Epithelial cell of prostate (primary cell): Measurements from ENCODE around the gene DUSP6.

Experiments
- DNase-seq: peaks from one replicate; pipeline ENCODE4 v3.0.0-alpha.2; 2011; ENCODE audit warnings: low read depth, low spot score
- H3K27ac ChIP-seq: fragments of 450-650 bp; 2 replicates; pipeline ENCODE4 v1.5.1; 2017; ENCODE audit warnings: mild to moderate bottlenecking

The DUSP6 gene, protein sequence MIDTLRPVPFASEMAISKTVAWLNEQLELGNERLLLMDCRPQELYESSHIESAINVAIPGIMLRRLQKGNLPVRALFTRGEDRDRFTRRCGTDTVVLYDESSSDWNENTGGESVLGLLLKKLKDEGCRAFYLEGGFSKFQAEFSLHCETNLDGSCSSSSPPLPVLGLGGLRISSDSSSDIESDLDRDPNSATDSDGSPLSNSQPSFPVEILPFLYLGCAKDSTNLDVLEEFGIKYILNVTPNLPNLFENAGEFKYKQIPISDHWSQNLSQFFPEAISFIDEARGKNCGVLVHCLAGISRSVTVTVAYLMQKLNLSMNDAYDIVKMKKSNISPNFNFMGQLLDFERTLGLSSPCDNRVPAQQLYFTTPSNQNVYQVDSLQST

DNA sequence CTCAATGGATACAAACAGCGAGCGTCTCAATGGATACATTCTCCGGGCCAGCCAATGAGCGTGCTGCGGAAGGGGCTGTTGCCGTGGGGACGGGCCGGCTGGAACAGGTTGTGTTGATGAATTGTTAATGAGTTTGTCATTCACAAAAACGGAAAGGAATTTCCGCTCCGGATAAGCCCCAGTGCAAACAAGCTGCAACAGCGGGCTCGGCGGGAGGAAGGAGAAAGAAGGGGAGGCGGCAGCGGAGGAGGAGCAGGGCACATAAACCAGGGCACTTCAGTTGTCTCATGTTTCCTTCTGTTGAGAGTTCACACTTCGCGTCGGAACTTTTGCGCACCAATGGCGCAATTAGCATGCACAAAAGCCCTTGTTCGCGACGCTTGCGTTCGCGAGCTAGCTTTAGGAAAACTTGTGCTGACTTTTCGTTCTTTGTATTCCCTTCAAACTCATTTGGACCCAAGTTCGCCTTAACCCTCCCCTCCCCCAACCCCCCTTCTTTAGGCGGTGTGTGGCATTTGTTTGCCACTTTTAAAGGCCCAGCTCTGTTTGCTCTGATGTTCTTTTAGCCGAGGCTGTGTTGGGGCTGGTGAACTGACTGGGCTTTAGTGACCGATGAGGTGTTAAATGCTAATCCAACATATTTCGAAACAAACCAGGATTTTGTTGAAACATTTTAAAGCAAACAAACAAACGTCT is at the start of gene DUSP6:
DUSP6 (minus strand) TSS at position 10 of the 696 bp plus-strand sequence. CDS start 462 bp downstream, outside the sequence.
- DNase-seq = peak; percentile 99
- peak within 1 kb of the TSS; percentile 100 for H3K27ac ChIP-seq

DNA sequence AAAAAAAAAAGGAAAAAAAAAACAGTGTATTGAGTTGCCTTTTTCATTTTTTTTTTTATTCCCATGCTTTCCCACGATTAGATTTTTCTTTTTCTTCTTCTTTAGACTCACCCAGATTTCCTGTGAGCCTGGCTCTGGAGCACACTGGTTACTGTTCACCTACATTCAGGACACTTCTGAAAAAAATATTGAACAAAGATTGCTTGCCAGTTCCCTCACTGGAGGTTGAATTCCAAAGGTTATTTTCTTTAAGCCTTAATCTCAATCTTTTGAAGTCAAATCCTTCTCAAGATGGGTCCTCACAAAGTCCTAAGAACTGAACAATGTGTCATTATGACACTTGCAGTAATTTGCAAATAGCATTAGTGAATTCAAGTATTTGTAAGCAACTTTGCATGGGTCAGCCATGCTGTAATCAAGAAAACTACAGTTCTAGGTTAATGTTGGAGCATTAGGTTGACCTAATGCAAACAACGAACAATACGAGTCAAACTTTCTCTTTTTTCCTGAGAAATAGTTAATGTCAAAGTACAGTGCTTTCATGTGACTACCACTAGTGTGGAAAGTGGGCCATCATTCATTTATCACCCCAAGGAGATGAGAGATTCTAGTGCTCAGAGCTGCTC is 49.2 kb upstream of the DUSP6 start:
- no peak for DNase-seq
- H3K27ac ChIP-seq = no peak overlapping the region

DNA sequence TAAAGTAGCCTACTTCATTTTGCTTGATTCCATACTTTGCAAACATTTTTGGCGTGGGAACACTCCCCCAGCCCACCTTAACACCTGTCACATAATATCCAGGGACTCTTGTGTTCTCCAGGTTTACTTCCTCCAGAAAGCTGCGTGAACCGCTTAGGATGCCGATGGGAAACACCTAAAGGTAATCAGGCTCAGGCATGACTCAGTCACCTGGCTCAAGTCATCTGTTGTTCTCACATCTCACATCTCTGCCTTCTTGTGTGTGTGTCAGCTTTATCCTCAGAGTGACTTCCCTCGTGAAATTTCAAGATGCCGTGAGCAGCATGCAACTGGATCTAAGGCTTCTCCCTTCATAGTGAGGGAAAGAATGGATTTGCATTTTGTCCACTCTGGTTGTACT is 48.1 kb upstream of the DUSP6 start:
- DNase-seq = no peak
- no peak overlapping the region for H3K27ac ChIP-seq

DNA sequence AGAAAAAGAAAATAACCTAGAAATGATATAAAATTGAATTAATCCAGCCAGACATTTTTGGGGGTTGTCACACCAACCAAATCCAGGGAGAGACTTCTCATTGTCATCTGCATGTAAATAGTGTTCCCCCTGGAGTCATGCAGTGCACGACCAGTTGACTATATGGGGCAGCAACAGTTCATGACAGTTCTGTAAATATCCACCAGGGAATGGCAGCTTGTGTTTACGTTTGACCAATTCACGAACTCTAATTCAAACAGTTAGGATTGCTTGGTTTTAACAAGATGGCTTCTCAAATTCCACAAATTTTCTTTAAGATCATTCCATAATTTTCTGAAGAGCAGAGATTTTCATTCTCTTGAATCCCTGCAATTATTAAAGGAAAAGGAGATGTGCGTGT is 43.4 kb upstream of the DUSP6 start:
- no peak for DNase-seq
- no peak overlapping the region for H3K27ac ChIP-seq

DNA sequence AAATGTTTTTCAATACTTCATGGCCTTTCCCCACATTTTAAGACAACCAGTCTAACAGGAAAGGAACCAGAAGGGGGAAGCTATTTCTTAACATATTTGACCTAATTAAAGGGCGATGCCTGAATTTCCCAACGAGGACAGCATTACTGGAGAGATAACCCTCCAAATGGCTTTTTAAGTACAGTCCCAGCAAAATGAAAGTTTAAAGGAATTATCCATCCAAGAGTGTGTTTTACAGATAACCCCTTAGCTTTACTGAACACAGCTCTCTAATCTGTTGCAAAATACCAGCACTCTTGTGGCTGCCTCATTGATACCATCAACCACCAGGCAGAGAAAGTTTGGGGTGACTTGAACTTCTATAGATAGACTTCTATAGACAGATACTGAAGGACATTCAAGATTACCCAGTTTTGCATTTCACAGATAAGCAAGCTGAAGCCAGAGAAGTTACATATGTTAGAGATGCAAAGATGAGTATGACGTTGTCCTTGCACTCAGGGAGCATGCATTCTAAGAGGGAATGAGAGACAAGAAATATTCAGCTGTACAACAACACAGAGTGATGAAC is 41.3 kb upstream of the DUSP6 start:
- no peak overlapping the region for H3K27ac ChIP-seq
- no peak for DNase-seq

DNA sequence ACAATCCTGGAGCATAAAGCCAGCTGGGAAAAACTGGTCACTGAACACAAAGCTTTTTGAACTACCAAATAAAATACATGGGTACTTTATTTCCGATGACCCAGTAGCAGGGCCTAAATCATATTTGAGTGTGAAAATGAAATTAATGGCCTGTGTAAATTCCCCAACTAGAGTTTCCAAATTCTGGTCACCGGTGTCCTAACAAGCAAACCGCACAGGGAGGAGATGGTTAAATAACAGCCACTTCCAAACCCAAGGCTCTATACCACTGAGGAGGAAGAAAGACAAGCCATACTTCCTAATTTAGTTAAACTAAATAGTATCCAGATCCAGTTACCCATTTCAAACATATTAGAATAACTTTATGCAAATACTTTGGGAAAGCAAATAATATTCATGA is 40.1 kb upstream of the DUSP6 start:
- no peak overlapping the region for H3K27ac ChIP-seq
- no peak for DNase-seq

DNA sequence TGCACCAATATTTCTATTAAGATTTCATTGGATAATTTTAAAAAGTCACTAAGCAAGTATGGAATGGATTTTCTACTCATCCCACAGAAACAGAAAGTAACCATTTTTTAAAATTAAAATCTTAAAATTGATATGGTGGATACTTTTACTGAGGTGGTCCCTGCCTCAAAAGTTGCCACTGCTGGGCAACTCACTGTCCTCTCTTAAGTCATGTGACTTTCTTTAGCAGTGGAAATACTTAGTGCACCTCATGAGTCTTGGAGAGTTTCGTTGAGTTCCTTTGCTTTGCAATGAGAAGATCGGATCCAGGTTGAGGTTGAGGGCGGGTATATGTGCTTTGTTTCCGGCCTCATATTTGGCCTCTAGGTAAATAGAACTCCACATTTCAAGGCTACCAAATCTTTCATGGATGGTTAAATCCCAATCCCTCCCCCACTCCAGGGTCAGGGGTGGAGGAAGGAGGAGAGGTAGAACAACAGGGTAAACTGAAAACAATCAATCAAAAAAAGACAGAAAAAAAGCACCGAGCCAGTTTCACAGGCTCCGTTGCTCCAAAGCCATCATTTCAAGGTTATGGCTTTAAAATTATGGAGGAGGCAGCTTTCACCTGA is 39.5 kb upstream of the DUSP6 start:
- no peak for DNase-seq
- no peak overlapping the region for H3K27ac ChIP-seq

DNA sequence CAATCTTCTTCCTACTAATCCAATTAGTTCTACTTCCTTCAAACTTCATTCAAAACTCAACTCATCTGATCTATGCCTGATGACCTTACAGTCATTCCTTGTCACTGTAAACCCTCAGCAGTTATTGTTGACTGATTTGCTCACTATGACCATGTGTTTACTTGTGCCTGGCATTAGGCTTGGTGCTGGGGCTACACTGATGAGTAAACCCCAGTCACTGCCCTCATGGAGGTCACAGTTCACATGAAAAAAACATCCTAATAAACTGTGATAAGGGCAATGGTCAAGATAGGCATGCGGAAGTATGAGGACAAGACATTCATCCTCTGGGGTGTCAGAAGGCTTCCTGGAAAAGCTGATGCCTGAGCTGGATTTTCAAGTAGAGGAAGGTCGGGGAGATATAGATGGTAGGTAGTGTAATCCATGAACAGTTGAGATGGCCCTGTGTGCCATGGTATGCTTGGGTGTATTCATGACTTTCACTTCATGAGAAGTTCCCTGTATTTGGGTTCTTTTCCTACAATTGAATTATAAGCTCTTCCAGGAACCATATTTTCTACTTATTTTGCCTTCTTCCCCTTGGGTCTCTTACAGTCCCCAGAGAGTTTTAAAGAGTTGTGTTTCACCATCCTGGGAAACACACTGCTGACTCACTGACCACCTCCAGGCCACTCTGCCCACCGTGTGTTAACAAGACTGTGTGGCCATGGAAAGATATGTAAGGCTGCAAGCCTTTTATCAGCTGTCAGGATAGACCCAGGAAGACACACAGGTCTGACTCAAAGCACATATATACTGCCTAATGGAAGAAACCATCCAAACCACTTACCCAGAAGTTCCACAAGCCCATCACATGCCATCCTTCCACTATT is 38.7 kb upstream of the DUSP6 start:
- H3K27ac ChIP-seq = no peak overlapping the region
- DNase-seq = no peak

DNA sequence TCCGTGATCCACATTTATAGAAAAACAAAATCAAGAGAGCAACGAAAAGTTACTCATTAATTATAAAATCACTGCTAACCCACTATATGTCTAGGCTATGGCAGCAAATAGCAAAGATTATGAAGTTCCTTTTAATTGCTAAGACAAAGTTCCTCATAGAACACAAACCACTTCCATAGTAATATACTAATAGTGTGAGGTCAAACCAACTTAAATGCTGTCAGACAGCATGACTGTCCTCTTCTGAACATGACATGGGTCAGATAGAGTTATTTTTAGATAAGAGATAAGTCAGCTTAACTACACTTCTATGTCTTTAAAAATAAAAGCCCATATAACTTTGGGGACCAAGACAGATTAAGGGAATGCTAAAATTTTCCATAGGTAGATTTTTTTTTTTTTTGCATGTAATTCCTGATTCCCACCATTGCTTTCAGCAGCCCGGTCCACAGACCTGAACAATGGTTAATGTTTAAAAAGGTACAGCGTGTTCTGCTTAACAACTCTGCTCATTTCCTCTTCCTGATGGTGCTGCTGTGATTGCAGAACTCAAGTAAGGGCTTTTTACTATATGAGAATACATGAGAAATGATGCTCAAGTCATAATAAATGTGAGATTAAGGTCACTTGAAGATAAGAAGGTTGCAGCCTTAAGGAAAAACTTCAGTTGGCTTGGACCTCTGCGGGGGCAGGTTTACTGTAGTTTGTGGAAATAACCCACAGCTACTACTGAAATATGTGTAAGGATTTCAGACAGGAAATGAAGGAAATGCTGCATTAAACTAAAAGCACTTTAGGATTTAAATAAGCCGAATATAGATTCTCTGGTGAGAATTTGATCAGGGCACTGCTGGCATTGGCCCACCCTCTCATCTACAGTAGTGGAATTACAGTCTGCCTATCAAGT is 37.7 kb upstream of the DUSP6 start:
- no peak overlapping the region for H3K27ac ChIP-seq
- no peak for DNase-seq

DNA sequence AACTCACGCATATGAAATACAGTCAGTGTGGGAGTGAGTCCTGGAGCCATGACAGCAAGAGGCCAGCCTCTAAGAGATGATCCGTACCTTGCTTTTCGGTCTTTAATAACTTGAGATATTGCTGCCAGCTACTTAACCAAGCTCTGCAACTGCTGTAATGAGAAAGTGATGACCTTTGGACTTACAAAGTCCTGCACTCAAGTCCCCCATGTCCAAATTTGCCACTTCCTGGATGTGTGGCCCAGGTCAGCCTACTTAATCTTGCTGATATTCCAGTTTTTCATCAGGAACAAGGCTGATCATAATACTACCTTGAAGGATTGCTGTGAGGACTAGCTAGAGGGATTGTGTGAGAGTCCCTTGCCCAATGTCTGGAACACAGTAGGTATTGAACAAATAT is 33.8 kb upstream of the DUSP6 start:
- H3K27ac ChIP-seq = no peak overlapping the region

DNA sequence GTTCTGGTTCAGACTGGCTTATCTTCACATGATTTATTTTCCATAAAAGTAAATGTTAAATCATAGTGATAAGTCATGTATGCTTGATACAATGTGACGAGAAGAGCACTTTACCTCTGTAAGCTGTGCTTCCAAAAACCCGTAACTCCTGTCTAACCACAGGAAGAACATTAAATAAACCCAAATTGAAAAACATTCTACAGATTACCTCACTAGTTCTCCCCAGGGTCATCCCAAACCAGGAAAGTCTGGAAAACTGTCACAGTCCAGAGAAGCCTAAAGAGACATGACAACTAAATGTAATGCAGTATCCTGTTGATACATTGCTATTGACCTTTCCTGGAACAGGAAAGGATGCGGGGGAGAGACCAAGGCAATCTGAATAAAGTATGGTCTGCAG is 32.5 kb upstream of the DUSP6 start:
- peak overlapping the region; percentile 75 for H3K27ac ChIP-seq
- DNase-seq = no peak

More for the DNA sequence above, 33.8 kb upstream of the DUSP6 start:
- DNase-seq = no peak

DNA sequence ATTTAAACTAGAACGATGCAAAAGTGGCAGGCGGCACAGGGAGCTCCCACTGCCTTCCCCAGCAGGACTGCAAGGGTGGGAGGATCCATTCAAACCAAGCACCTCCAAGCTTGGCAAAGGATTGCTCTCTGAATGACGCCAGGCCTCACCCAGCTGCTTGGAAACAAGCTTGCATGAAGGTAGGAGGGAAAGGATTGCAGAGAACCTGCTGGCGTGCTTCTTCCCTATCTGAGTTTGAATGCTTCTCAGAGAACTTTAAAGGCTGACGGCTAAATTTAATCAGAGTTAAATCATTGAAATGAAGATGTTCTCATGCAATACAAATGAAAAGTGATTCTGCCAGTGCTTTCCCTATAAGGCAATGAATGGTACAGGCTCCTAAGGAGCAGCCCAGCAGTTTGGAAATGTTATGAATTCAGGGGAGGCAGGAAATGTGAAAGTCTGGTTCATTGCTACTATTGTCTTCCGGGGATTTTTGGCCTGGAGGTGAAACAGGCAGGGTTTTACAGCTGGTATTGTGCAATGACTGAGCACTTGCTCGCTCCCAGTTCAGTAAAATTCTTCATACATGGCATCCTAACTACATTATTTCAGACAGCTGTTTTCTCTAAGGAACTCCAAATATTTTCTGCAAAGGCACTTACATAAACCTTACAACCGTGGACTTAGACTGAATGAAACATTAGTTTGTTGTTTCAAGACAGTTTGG is 31.9 kb upstream of the DUSP6 start:
- DNase-seq = no peak
- peak overlapping the region; percentile 75 for H3K27ac ChIP-seq

DNA sequence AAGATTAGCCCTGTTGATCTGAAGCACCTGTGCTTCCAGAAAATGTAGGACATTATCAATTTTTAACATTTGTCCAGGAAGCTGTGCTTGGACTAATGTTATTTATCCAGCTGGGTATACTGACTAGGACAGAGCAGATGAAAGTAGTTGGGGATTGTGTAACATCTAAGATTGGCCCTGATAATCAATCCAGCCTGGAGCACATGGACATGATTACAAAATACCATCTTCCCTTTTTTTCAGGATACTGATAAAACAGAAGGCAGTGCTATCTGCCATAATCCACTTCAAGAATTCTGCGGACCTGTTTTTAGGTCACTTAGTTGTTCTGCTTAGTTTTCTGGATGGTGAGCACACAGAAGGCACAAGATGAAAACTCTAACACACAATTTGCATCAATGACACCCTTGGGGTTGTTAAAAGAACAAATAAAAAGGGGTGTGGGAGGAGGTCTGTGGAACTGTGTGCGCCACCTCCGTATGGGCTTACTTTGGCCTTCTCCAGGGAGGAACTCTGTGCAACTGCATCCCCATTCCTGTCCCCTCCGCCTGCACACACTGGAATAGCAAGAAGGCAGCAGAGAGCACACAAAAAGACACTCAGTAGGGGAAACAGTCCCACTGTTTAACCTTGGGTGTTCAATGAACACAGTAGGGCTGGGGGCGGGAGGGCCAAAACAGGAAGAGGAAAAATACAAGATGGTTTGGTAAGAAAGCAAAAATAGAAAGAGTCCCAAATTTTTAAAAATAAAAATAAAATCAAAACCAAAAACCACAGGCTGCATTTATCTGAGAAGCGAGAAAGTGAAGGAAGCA is 31.1 kb upstream of the DUSP6 start:
- DNase-seq = no peak
- peak overlapping the region; percentile 75 for H3K27ac ChIP-seq

DNA sequence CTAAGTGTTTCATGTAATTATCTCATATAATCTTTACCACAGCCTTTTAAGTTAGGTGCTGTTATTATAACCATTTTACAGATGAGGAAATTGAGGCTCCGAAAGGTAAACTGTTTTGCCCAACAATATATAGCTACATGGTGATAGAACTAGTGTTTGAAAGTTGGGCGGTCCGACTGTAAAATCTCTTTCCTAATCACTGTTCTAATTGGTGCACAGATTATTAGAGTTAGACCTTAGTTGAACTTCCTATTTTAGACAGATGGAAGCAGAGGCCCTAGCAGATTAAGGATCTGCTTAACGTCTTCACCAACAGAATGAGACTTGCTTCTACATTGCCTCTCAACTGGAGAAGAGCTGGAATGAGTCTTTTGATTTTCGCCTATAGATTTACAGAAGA is 30.0 kb upstream of the DUSP6 start:
- no peak for DNase-seq
- H3K27ac ChIP-seq = no peak overlapping the region

DNA sequence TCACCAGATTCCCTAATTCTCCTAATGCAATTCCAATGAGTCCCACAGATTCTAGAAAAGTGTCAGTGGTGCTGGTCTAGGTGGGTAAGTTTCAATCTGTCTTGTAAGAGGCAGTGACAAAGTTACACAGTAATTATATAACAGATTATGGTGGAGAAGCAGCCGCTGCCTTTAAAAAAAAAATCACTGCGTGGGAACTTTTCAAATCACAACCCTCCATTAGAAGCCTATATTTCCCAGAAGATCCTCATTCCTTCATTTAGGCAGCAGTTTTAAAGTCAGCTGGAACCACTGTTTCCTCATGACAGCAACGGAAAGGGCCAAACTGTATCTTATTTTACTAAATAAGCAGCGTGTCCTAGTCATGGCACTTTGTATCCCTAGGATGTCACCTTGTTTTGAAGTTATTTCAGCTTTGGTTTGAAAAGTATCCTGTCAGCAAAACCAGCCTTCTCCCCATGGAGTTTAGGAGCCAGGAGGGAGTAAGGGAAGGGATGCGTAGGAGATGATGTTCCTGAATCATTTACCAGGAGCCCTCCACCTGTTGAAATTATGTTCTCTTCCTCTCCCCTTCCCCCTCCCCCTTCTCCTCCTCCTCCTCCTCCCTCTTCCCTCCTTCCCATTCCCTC is 27.7 kb upstream of the DUSP6 start:
- DNase-seq = no peak
- no peak overlapping the region for H3K27ac ChIP-seq

DNA sequence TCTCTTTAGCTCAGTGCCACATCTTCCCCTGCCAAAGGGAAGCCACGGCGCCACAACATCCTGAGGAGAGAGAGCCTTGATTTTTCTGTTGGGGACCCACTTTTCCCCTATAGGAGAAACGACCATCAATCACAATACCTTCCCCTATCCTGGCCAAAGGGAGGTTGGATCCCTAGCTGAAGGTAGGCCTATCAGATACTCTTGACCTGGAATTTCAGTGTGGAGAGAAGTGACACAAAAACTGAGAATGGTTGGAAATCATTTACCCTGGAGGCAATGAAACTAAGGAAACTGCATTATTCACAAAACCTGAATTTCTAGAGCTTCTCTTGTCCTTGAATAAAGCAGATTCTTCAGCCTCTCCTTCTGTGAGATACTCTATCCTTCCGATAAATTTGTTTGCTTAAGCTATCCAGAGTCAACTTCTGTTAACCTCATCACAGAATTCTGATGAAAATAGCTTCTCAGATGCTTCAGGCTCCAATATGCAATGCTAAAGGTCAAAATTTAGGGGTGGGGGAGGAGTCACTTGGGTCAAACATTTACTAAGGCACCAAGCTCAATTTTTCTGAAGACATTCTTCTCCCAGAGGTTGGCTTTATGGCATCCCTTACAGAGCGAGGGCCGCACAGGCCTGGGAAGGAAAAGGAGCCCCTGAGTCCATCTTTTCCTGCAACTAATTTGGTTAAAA is 27.0 kb upstream of the DUSP6 start:
- no peak overlapping the region for H3K27ac ChIP-seq
- DNase-seq = no peak
